GM23338 (cell line): ENCODE results near the gene CCNT2. TPM values are rescaled to one million over a fixed set of nuclear protein-coding genes. Genes with fewer than 3 reads are reported as not detected.

Source experiments
- ATAC-seq: fragments of 200-7000 bp; cut with Tn5 transposase; 3 replicates; pipeline ENCODE4 v1.9.1; 2020
- DNase-seq: peaks from one replicate; pipeline ENCODE4 v3.0.0-alpha.2; 2015; ENCODE audit warnings: low spot score
- H2AFZ ChIP-seq: fragments of 200-600 bp; sonication (generic); 2 replicates; pipeline ENCODE4 v1.8.0; 2016; ENCODE audit warnings: antibody characterized with exemption, mild to moderate bottlenecking, moderate library complexity
- H3F3A ChIP-seq: fragments of 200-600 bp; sonication (generic); replicated peaks from 2 replicates; pipeline ENCODE4 v1.8.0; 2017; ENCODE audit warnings: antibody characterized with exemption, mixed run types, low read depth
- H3K27ac ChIP-seq: fragments of 200-600 bp; sonication (generic); 2 replicates; pipeline ENCODE4 v1.6.1; 2016; ENCODE audit warnings: low read depth
- H3K27me3 ChIP-seq: fragments of 200-600 bp; sonication (generic); 2 replicates; pipeline ENCODE4 v1.8.0; 2016; ENCODE audit warnings: mild to moderate bottlenecking, mixed run types, moderate library complexity; ENCODE audit not compliant: insufficient read depth
- H3K36me3 ChIP-seq: fragments of 200-600 bp; sonication (generic); 2 replicates; pipeline ENCODE4 v1.8.0; 2016; ENCODE audit warnings: mild to moderate bottlenecking; ENCODE audit not compliant: insufficient read depth
- H3K4me1 ChIP-seq: fragments of 200-600 bp; sonication (generic); 2 replicates; pipeline ENCODE4 v1.8.0; 2016; ENCODE audit warnings: mild to moderate bottlenecking, moderate library complexity; ENCODE audit not compliant: insufficient read depth
- H3K4me2 ChIP-seq: fragments of 200-600 bp; sonication (generic); 2 replicates; pipeline ENCODE4 v1.7.1; 2017; ENCODE audit warnings: mixed run types
- H3K4me3 ChIP-seq: fragments of 200-600 bp; sonication (generic); 2 replicates; pipeline ENCODE4 v1.6.1; 2016; ENCODE audit warnings: mixed run types
- H3K79me2 ChIP-seq: fragments of 200-600 bp; sonication (generic); replicated peaks from 2 replicates; pipeline ENCODE4 v1.8.0; 2017; ENCODE audit warnings: mild to moderate bottlenecking; ENCODE audit not compliant: insufficient read depth
- H3K9me2 ChIP-seq: fragments of 200-600 bp; sonication (generic); 2 replicates; pipeline ENCODE4 v1.8.0; 2017; ENCODE audit not compliant: insufficient read depth
- H4K20me1 ChIP-seq: fragments of 200-600 bp; sonication (generic); replicated peaks from 2 replicates; pipeline ENCODE4 v1.8.0; 2017; ENCODE audit warnings: mild to moderate bottlenecking; ENCODE audit not compliant: insufficient read depth
- H3K27ac Mint-ChIP-seq: 2 replicates; pipeline ENCODE4 v1.8.0; 2020; ENCODE audit warnings: inconsistent platforms, mild to moderate bottlenecking, moderate library complexity, mixed read lengths
- H3K27me3 Mint-ChIP-seq: 3 replicates; pipeline ENCODE4 v1.8.0; 2022; ENCODE audit warnings: low read depth, mild to moderate bottlenecking, moderate library complexity, mixed read lengths, inconsistent platforms; ENCODE audit not compliant: insufficient read depth, poor library complexity
- H3K36me3 Mint-ChIP-seq: 3 replicates; pipeline ENCODE4 v1.8.0; 2021; ENCODE audit warnings: low read depth, mild to moderate bottlenecking, inconsistent platforms, moderate library complexity, mixed read lengths
- H3K4me1 Mint-ChIP-seq: 3 replicates; pipeline ENCODE4 v1.8.0; 2020; ENCODE audit warnings: mild to moderate bottlenecking, inconsistent platforms, mixed read lengths
- H3K4me3 Mint-ChIP-seq: 3 replicates; pipeline ENCODE4 v1.8.0; 2021; ENCODE audit warnings: moderate library complexity, mild to moderate bottlenecking, inconsistent platforms, mixed read lengths
- H3K9me3 Mint-ChIP-seq: 3 replicates; pipeline ENCODE4 v1.8.0; 2020; ENCODE audit warnings: moderate library complexity, mild to moderate bottlenecking, inconsistent platforms, mixed read lengths
- CREB1 ChIP-seq: fragments of 250-450 bp; sonication (Bioruptor Pico); IDR thresholded peaks from 2 replicates; pipeline ENCODE4 v1.5.0; 2020; ENCODE audit warnings: low read depth, mild to moderate bottlenecking, moderate library complexity
- CTCF ChIP-seq, 2 experiments: fragments of 200-600 bp in 1 of 2; sonication (generic) in 1 of 2; conservative IDR thresholded peaks; 2 replicates each; pipeline versions ENCODE4 v1.5.1 to v1.6.1; 2016 to 2017; ENCODE audit warnings: antibody characterized with exemption in 2 of 2, low read depth in 2 of 2, mild to moderate bottlenecking in 2 of 2, moderate library complexity in 1 of 2
- ETS1 ChIP-seq: IDR thresholded peaks from 2 replicates; pipeline ENCODE4 v1.6.1; 2016; ENCODE audit warnings: antibody characterized with exemption
- EZH2 ChIP-seq: fragments of 200-600 bp; sonication (generic); IDR thresholded peaks from one replicate; pipeline ENCODE4 v1.8.0; 2017; ENCODE audit warnings: antibody characterized with exemption, mild to moderate bottlenecking, low read depth; ENCODE audit not compliant: unreplicated experiment
- EZH2phosphoT487 ChIP-seq: fragments of 200-600 bp; sonication (generic); IDR thresholded peaks from one replicate; pipeline ENCODE4 v1.8.1; 2018; ENCODE audit warnings: antibody characterized with exemption; ENCODE audit not compliant: unreplicated experiment
- JUNB ChIP-seq: IDR thresholded peaks from one replicate; pipeline ENCODE4 v1.6.1; 2016; ENCODE audit warnings: antibody characterized with exemption; ENCODE audit not compliant: unreplicated experiment
- NANOG ChIP-seq: IDR thresholded peaks from 2 replicates; pipeline ENCODE4 v1.6.1; 2016; ENCODE audit warnings: antibody characterized with exemption, borderline replicate concordance
- POLR2AphosphoS5 ChIP-seq: IDR thresholded peaks from 2 replicates; pipeline ENCODE4 v1.6.1; 2016; ENCODE audit warnings: antibody characterized with exemption, low read depth
- ZNF114 ChIP-seq: fragments of 250-450 bp; sonication (Bioruptor Pico); IDR thresholded peaks from 2 replicates; pipeline ENCODE4 v1.5.0; 2020; ENCODE audit warnings: mild to moderate bottlenecking, moderate library complexity
- ZNF331 ChIP-seq: fragments of 250-450 bp; sonication (Bioruptor Pico); IDR thresholded peaks from 2 replicates; pipeline ENCODE4 v1.5.0; 2020; ENCODE audit warnings: low read depth, mild to moderate bottlenecking, moderate library complexity
- ZNF462 ChIP-seq: fragments of 250-450 bp; sonication (Bioruptor Pico); IDR thresholded peaks from 2 replicates; pipeline ENCODE4 v1.5.0; 2020; ENCODE audit warnings: mild to moderate bottlenecking, moderate library complexity
- polyA plus RNA-seq: library from polyadenylated mRNA; unstranded; fragments of >200 nt; fragmentation: Nextera tagmentation; extraction: Ambion mirVana; gene quantifications from 2 replicates; pipeline ENCODE4 v1.2.1, GENCODE V29; 2016
- total RNA-seq: library from RNA; depleted of rRNA; stranded (reverse); fragments of >200 nt; shearing (Covaris generic); gene quantifications from 2 replicates; pipeline ENCODE4 v1.2.3, GENCODE V29; 2014
- TF ChIP-seq, protein P1 (sequence below): IDR thresholded peaks from one replicate; pipeline ENCODE4 v1.6.1; 2018; ENCODE audit warnings: antibody characterized with exemption; ENCODE audit not compliant: unreplicated experiment

Gene CCNT2
- total and polyA plus RNA-seq, 2 experiments from 2014 or later: 22.5 to 46.5 TPM

DNA sequence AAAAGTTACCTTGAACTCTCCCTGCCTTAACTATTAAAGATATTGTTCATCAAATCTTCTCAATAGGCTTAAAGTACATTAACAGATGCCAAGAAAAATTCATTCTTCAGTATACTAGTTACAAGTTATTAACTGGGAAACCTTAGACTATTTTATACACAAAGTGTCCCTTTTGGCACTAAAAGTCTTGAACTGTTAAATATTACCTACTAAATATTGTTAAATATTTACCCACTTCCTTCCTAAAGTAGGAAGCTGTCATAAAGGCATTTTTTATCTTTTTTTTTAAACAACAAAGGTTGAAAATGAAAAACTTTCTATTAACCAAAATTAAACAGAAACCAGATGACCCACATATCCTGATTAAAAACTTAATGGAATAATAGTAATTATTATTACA is 19.4 kb upstream of the CCNT2 start (continued):
- no peak for TF ChIP-seq NANOG
- TF ChIP-seq JUNB: no peak
- no peak for TF ChIP-seq ZNF331 (CRISPR knock-in tag)
- TF ChIP-seq CTCF (conservative IDR thresholded peaks at IDR 0.05; ENCODE audit: low read depth in 2 of 2): no peak

DNA sequence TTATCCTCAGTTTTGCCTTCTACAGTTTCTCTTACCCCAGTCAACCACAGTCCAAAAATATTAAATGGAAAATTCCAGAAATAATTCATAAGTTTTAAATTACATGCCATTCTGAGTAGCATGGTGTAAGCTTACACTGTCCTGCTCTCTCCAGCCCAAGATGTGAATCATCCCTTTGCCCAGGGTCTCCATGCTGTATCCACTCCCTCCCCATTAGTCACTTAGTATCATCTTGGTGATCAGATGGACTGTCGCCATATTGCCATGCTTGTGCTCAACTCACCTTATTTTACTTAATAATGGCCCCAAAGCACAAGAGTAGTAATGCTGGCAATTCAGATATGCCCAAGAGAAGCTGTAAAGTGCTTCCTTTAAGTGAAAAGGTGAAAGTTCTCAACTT is 18.5 kb upstream of the CCNT2 start:
- H3F3A ChIP-seq: no peaks in the 10 kb centered on the region
- Mint-ChIP-seq H3K27ac (no peak overlapping the region), H3K36me3 (no peaks in the 10 kb centered on the region), H3K4me1 (peaks cover 4% of the 10 kb centered on the region; the same call in 2 of the 3 replicates), H3K4me3 (no peak overlapping the region), H3K9me3 (no peaks in the 10 kb centered on the region), H3K27me3 (no peaks in the 10 kb centered on the region)
- no peaks in the 10 kb centered on the region for H3K36me3 ChIP-seq
- no peak overlapping the region for H3K4me3 ChIP-seq
- H3K4me2 ChIP-seq: no peak overlapping the region
- no peak overlapping the region for H2AFZ ChIP-seq
- no peaks in the 10 kb centered on the region for H3K9me2 ChIP-seq
- ATAC-seq (no peak), DNase-seq (no peak)
- no peak overlapping the region for H3K27ac ChIP-seq
- H3K27me3 ChIP-seq: no peaks in the 10 kb centered on the region
- H3K4me1 ChIP-seq: no peaks in the 10 kb centered on the region
- H4K20me1 ChIP-seq: no peaks in the 10 kb centered on the region
- H3K79me2 ChIP-seq: no peaks in the 10 kb centered on the region
- TF ChIP-seq EZH2 (no peak), NANOG (no peak), ETS1 (no peak), JUNB (no peak), CREB1 (CRISPR knock-in tag) (no peak), POLR2AphosphoS5 (no peak), ZNF114 (CRISPR knock-in tag) (no peak), EZH2phosphoT487 (no peak), ZNF331 (CRISPR knock-in tag) (no peak), ZNF462 (CRISPR knock-in tag) (no peak)
- TF ChIP-seq, protein P1, sequence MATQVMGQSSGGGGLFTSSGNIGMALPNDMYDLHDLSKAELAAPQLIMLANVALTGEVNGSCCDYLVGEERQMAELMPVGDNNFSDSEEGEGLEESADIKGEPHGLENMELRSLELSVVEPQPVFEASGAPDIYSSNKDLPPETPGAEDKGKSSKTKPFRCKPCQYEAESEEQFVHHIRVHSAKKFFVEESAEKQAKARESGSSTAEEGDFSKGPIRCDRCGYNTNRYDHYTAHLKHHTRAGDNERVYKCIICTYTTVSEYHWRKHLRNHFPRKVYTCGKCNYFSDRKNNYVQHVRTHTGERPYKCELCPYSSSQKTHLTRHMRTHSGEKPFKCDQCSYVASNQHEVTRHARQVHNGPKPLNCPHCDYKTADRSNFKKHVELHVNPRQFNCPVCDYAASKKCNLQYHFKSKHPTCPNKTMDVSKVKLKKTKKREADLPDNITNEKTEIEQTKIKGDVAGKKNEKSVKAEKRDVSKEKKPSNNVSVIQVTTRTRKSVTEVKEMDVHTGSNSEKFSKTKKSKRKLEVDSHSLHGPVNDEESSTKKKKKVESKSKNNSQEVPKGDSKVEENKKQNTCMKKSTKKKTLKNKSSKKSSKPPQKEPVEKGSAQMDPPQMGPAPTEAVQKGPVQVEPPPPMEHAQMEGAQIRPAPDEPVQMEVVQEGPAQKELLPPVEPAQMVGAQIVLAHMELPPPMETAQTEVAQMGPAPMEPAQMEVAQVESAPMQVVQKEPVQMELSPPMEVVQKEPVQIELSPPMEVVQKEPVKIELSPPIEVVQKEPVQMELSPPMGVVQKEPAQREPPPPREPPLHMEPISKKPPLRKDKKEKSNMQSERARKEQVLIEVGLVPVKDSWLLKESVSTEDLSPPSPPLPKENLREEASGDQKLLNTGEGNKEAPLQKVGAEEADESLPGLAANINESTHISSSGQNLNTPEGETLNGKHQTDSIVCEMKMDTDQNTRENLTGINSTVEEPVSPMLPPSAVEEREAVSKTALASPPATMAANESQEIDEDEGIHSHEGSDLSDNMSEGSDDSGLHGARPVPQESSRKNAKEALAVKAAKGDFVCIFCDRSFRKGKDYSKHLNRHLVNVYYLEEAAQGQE: no peak
